ENCODE measurements around the gene NDUFA7. TPM values are rescaled to one million over a fixed set of nuclear protein-coding genes. Genes with fewer than 3 reads are reported as not detected.

The NDUFA7 gene
- total RNA-seq, 4 donors from 2014 or later = 11.2 to 40.0 (median 18.6) TPM

- peak; percentile 30 for DNase-seq
- intact Hi-C loops (cut with DNase I; ENCODE audit: low total_unique reads) = loop anchor here (10.0 kb wide), 1 partner anchor 78 kb away; the partner anchor contains the start of gene HNRNPM
- Histone ChIP-seq H3K4me3 (peak overlapping the region in 2 of 4 donors; percentile 3 to 11), H3K4me1 (peaks cover 26 to 68% (median 51%) of the 10 kb centered on the region in 4 donors), H3K36me3 (no peaks in the 10 kb centered on the region), H3K9me3 (no peaks in the 10 kb centered on the region), H3K27me3 (peaks cover 29% of the 10 kb centered on the region), H3K27ac (peak overlapping the region; percentile 63 to 94 (median 72))
- 49 to 90% methylated on average over 2 to 13 of the region's 13 CpGs for WGBS, 2 donors (ENCODE audit: low coverage in 1 of 2)
- in situ Hi-C loops (cut with MboI; ENCODE audit: low pct_ligation_motif_present in 1 of 4, low pct_unique_long_range_greater_than_20kb in 1 of 4, low sequenced_read_pairs in 3 of 4) = no loop called here
- TF ChIP-seq POLR2AphosphoS5 (IDR thresholded peaks at IDR 0.05) (no peak), EP300 (IDR thresholded peaks at IDR 0.05; ENCODE audit: low read depth) (no peak), POLR2A (IDR thresholded peaks at IDR 0.05) (no peak)
- TF ChIP-seq, protein P1, sequence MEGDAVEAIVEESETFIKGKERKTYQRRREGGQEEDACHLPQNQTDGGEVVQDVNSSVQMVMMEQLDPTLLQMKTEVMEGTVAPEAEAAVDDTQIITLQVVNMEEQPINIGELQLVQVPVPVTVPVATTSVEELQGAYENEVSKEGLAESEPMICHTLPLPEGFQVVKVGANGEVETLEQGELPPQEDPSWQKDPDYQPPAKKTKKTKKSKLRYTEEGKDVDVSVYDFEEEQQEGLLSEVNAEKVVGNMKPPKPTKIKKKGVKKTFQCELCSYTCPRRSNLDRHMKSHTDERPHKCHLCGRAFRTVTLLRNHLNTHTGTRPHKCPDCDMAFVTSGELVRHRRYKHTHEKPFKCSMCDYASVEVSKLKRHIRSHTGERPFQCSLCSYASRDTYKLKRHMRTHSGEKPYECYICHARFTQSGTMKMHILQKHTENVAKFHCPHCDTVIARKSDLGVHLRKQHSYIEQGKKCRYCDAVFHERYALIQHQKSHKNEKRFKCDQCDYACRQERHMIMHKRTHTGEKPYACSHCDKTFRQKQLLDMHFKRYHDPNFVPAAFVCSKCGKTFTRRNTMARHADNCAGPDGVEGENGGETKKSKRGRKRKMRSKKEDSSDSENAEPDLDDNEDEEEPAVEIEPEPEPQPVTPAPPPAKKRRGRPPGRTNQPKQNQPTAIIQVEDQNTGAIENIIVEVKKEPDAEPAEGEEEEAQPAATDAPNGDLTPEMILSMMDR (IDR thresholded peaks at IDR 0.05) = no peak
Observed at GRCh38 chr19:8366961-8367326, 45.8 kb upstream of the NDUFA7 start.

DNA sequence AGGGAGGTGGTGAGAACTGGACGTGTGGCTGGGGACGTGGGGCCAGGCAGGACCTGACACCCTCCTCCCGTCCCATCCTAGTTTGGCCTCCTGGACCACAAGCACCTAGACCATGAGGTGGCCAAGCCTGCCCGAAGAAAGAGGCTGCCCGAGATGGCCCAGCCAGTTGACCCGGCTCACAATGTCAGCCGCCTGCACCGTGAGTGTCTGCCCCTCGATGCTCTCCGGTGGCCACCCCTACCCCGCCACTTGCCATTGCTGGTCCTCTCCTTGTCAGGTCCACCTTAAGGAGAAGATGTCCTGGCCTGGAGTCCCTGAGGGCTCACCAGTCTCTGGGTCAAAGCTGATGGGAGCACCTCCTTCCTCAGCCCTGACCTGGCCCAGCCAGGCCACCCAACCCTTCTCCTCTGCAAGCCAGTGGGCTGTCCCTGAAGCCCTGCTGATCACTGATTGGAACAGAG is 45.0 kb upstream of the NDUFA7 start:
- Histone ChIP-seq H3K27me3 (peaks cover 29% of the 10 kb centered on the region), H3K27ac (peak overlapping the region; percentile 63 to 94 (median 72)), H3K4me3 (no peak overlapping the region), H3K4me1 (peaks cover 30 to 74% (median 58%) of the 10 kb centered on the region in 4 donors), H3K9me3 (no peaks in the 10 kb centered on the region), H3K36me3 (no peaks in the 10 kb centered on the region)
- intact Hi-C loops (cut with DNase I; ENCODE audit: low total_unique reads) = loop anchor here (10.0 kb wide), 1 partner anchor 79 kb away; the partner anchor contains the start of gene HNRNPM
- no peak for DNase-seq
- TF ChIP-seq, protein P1 (IDR thresholded peaks at IDR 0.05) = no peak
- no peak for TF ChIP-seq POLR2A (IDR thresholded peaks at IDR 0.05)
- no peak for TF ChIP-seq POLR2AphosphoS5 (IDR thresholded peaks at IDR 0.05)
- no peak for TF ChIP-seq EP300 (IDR thresholded peaks at IDR 0.05; ENCODE audit: low read depth)
- WGBS, 2 donors (ENCODE audit: low coverage in 1 of 2) = 85% methylated on average over 9 of the region's 11 CpGs; no CpG with 5 or more reads in 1 of the 2 donors
- in situ Hi-C loops (cut with MboI; ENCODE audit: low pct_ligation_motif_present in 1 of 4, low pct_unique_long_range_greater_than_20kb in 1 of 4, low sequenced_read_pairs in 3 of 4) = no loop called here

- in situ Hi-C loops (cut with MboI; ENCODE audit: low pct_ligation_motif_present in 1 of 4, low pct_unique_long_range_greater_than_20kb in 1 of 4, low sequenced_read_pairs in 3 of 4) = no loop called here
- 2% methylated on average over 75 of the region's 81 CpGs; no CpG with 5 or more reads in 1 of the 2 donors for WGBS, 2 donors (ENCODE audit: low coverage in 1 of 2)
- H3K4me3 ChIP-seq = peak within 1 kb of the TSS; percentile 28 to 72 (median 52)
- H3K36me3 ChIP-seq = no peaks in the 10 kb centered on the region
- peaks cover 29% of the 10 kb centered on the region for H3K27me3 ChIP-seq
- H3K27ac ChIP-seq = peak within 1 kb of the TSS; percentile 76 to 94 (median 84)
- peak; percentile 78 for DNase-seq
- intact Hi-C loops (cut with DNase I; ENCODE audit: low total_unique reads) = loop anchor here (10.0 kb wide), 1 partner anchor 81 kb away; the partner anchor contains the start of gene HNRNPM
- TF ChIP-seq, protein P1 (IDR thresholded peaks at IDR 0.05) = peak in 4 of 5 experiments; percentile 10 to 29 (median 20)
- peak; percentile 62 for TF ChIP-seq POLR2A (IDR thresholded peaks at IDR 0.05)
- TF ChIP-seq EP300 (IDR thresholded peaks at IDR 0.05; ENCODE audit: low read depth) = no peak
- TF ChIP-seq POLR2AphosphoS5 (IDR thresholded peaks at IDR 0.05) = peak; percentile 81 to 92 (median 91)
- H3K4me1 ChIP-seq = peaks cover 30 to 74% (median 56%) of the 10 kb centered on the region in 4 donors
- no peaks in the 10 kb centered on the region for H3K9me3 ChIP-seq
Observed at GRCh38 chr19:8363803-8364771, 42.9 kb upstream of the NDUFA7 start, which contains the start of gene ANGPTL4. Gene ANGPTL4 (plus strand): TSS chr19:8364155. CDS start chr19:8364322, 167 bp downstream.
